GM21526 (cell line): ENCODE results near the gene DESI1.
"Not testable (repeated sequence)": the region's sequence is repeated elsewhere in the genome, so short reads cannot be mapped to it uniquely, and the experiment has no call there.

Experiments used
- ATAC-seq: cut with Tn5 transposase; IDR thresholded peaks from one replicate; pipeline ENCODE4 v1.9.1; 2021; ENCODE audit warnings: moderate library complexity; ENCODE audit not compliant: unreplicated experiment, low FRiP score

DESI1 gene

GRCh38 chr22:41563051-41563711, 57.7 kb downstream of the DESI1 start:
- ATAC-seq = no peak

GRCh38 chr22:41562461-41562860, 58.4 kb downstream of the DESI1 start:
- ATAC-seq = no peak

- no peak for ATAC-seq
These were observed 59.1 kb downstream of the DESI1 start for GRCh38 chr22:41561788-41562187.

GRCh38 chr22:41561335-41561734, 59.5 kb downstream of the DESI1 start:
- no peak for ATAC-seq

GRCh38 chr22:41560095-41560471, 60.8 kb downstream of the DESI1 start:
- ATAC-seq = no peak

GRCh38 chr22:41558241-41558630, 62.6 kb downstream of the DESI1 start:
- not testable (repeated sequence) for ATAC-seq

- no peak for ATAC-seq
These were observed 63.2 kb downstream of the DESI1 start for GRCh38 chr22:41557401-41558240.

- no peak for ATAC-seq
These were observed 64.3 kb downstream of the DESI1 start for GRCh38 chr22:41556561-41556960.

GRCh38 chr22:41555325-41555982, 65.4 kb downstream of the DESI1 start:
- no peak for ATAC-seq

GRCh38 chr22:41551877-41552582, 68.8 kb downstream of the DESI1 start:
- no peak for ATAC-seq

GRCh38 chr22:41550952-41551491, 69.8 kb downstream of the DESI1 start:
- ATAC-seq = no peak

- ATAC-seq = no peak
These were observed 72.0 kb downstream of the DESI1 start for GRCh38 chr22:41548830-41549211.
